Fibroblast of the aortic adventitia (primary cell): ENCODE results near the gene SERPINC1. TPM values are rescaled to one million over a fixed set of nuclear protein-coding genes. Genes with fewer than 3 reads are reported as not detected.
"Not testable (repeated sequence)": the region's sequence is repeated elsewhere in the genome, so short reads cannot be mapped to it uniquely, and the experiment has no call there.

Experiments
- DNase-seq: peaks from one replicate; pipeline ENCODE4 v3.0.0-alpha.2; 2010; ENCODE audit warnings: low read depth
- H3K4me3 ChIP-seq: 2 replicates; pipeline ENCODE4 v1.5.1; 2011; ENCODE audit warnings: low read depth, mild to moderate bottlenecking, control low read depth, low read length, moderate library complexity
- total RNA-seq: library from RNA; depleted of rRNA; stranded (reverse); fragments of >200 nt; gene quantifications from 2 replicates; pipeline ENCODE4 v1.2.3, GENCODE V29; 2012; ENCODE audit warnings: low replicate concordance
- TF ChIP-seq, protein P1 (sequence below): IDR thresholded peaks from 2 replicates; pipeline ENCODE4 v1.5.1; 2011; ENCODE audit warnings: mild to moderate bottlenecking, low read length, control low read depth, inconsistent platforms; ENCODE audit not compliant: insufficient read depth

Gene SERPINC1
- total RNA-seq, 1 donor, result not detected

DNA sequence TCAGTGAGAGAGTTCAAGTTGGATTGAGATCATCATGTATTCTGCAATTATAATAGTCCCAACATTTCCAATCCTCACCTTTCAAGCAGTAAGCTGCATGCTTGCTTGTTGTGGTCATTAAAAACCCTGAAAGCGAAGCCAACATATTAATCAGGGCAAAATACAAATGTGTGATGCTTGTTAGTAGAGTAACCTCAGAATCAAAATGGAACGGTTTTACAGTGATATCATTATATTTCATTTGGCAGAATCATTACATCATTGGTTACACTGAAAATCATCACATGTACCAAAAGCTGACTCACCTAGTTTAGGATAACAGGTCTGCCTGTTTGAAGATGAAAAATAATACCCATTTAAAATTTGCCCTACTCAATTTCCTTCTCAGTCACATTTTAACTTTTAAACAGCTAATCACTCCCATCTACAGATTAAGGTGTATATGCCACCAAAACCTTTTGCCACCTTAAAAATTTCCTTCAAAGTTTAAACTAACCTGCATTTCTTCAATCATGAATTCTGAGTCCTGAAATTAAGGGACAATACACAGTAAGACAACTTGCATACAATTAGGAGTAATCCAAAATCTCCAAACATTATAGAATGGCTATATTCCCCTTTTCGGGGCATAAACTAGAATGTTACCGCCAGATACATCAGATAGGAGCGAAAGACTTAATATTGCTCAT is 52.8 kb downstream of the SERPINC1 start:
- DNase-seq, result no peak
- TF ChIP-seq, protein P1, sequence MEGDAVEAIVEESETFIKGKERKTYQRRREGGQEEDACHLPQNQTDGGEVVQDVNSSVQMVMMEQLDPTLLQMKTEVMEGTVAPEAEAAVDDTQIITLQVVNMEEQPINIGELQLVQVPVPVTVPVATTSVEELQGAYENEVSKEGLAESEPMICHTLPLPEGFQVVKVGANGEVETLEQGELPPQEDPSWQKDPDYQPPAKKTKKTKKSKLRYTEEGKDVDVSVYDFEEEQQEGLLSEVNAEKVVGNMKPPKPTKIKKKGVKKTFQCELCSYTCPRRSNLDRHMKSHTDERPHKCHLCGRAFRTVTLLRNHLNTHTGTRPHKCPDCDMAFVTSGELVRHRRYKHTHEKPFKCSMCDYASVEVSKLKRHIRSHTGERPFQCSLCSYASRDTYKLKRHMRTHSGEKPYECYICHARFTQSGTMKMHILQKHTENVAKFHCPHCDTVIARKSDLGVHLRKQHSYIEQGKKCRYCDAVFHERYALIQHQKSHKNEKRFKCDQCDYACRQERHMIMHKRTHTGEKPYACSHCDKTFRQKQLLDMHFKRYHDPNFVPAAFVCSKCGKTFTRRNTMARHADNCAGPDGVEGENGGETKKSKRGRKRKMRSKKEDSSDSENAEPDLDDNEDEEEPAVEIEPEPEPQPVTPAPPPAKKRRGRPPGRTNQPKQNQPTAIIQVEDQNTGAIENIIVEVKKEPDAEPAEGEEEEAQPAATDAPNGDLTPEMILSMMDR, result no peak
- peak overlapping the region; percentile 97 for H3K4me3 ChIP-seq

GRCh38 chr1:173863224-173864161 is 53.6 kb downstream of the SERPINC1 start:
- no peak for DNase-seq
- TF ChIP-seq, protein P1, result no peak
- no peak overlapping the region for H3K4me3 ChIP-seq

DNA sequence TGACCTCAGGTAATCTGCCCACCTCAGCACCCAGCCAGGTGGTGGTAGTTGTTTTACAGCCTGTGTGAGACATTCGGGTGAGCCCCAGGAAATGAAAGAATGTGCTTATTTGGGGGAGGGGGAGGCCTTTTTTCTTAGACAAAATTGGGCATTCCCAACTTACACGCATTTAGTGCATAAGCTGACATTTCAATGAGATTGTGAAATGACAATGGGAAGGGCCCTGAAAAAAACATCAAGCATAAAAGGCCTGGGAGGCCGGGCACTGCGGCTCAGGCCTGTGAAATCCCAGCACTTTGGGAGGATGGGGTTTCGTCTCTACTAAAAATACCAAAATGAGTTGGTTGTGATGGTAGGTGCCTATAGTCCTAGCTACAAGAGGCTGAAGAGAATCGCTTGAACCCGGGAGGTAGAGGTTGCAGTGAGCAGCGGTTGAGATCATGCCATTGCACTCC is 54.3 kb downstream of the SERPINC1 start:
- DNase-seq, result no peak
- TF ChIP-seq, protein P1, result no peak
- H3K4me3 ChIP-seq, result no peak overlapping the region

DNA sequence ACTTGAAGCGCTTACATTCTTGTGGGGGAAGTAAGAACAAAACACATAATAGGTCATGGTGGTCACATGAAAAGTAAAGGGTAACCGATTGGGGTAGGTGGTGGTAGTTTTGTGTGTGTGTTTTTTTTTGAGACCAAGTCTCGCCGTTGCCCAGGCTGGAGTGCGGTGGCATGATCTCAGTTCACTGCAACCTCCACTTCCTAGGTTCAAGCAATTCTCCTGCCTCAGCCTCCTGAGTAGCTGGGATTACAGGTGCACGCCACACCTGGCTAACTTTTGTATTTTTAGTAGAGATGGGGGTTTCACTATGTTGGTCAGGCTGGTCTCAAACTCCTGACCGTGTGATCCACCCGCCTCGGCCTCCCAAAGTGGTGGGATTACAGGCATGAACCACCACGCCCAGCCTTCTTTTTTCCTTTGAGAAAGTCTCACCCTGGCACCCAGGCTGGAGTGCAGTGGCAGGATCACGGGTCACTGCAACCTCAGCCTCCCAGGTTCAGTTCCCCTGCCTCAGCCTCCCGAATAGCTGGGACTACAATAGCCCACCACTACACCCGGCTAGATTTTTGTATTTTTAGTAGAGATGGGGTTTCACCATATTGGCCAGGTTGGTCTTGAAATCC is 54.9 kb downstream of the SERPINC1 start:
- not testable (repeated sequence) for DNase-seq, H3K4me3 ChIP-seq

DNA sequence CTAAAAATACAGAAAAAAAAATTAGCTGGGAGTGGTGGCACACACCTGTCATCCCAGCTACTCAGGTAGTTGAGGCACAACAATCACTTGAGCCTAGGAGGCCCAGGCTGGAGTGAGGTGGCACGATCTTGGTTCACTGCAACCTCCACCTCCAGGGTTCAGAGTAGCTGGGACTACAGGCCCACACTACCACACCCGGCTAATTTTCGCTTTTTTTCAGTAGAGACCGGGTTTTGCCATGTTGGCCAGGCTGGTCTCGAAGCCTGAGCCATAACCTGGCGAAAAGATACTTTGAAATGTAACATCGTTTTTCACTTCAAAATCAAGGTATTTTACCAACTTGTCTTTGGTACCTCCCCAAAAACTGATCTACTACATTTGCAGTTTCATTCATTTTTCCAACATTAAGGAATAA is 55.4 kb downstream of the SERPINC1 start:
- TF ChIP-seq, protein P1, result no peak
- no peak for DNase-seq
- H3K4me3 ChIP-seq, result no peak overlapping the region

DNA sequence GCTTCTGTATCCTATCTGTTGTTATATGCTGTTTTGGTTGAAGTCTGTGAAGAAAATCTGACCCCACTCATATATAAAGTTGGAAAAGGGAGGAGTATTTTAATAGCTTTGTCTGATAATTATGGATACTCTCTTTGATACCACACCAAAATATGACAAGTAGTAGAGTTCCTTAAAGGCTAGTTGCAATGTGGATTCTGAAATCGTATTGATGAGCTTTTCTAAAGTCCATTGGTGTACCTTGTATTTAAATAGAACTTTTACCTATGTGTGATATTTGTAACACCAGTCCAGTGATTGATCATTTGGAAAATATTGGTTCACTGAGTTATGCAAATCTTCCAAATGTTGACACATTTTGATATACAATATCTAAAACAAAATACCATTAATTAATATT is 57.1 kb downstream of the SERPINC1 start:
- TF ChIP-seq, protein P1, result no peak
- no peak for DNase-seq
- H3K4me3 ChIP-seq, result no peak overlapping the region

GRCh38 chr1:173859547-173859946 is 57.6 kb downstream of the SERPINC1 start:
- H3K4me3 ChIP-seq, DNase-seq: not testable (repeated sequence)
